Inflammatory macrophage treated with lipopolysaccharide for 4 hours (primary cell): Measurements from ENCODE around the gene LDLRAD4.
A peak's percentile ranks its signal among the peaks of the same experiment; 100 is the strongest.
"Not testable (repeated sequence)": the region's sequence is repeated elsewhere in the genome, so short reads cannot be mapped to it uniquely, and the experiment has no call there.

Source experiments
- DNase-seq: peaks from one replicate; pipeline ENCODE4 v3.0.0-alpha.2; 2020

LDLRAD4 gene

GRCh38 chr18:13455471-13455870, 236.9 kb downstream of the LDLRAD4 start:
- DNase-seq: no peak

GRCh38 chr18:13455960-13456481, 237.5 kb downstream of the LDLRAD4 start:
- DNase-seq: no peak

GRCh38 chr18:13456736-13457271, 238.2 kb downstream of the LDLRAD4 start:
- DNase-seq: no peak

GRCh38 chr18:13457327-13457726, 238.8 kb downstream of the LDLRAD4 start:
- no peak for DNase-seq

GRCh38 chr18:13460946-13461345, 242.4 kb downstream of the LDLRAD4 start:
- DNase-seq: no peak

- no peak for DNase-seq
Observed at GRCh38 chr18:13461469-13461868, 242.9 kb downstream of the LDLRAD4 start.

GRCh38 chr18:13461936-13462335, 243.4 kb downstream of the LDLRAD4 start:
- DNase-seq: no peak

- no peak for DNase-seq
Observed at GRCh38 chr18:13462686-13463085, 244.1 kb downstream of the LDLRAD4 start.

GRCh38 chr18:13463526-13464210, 245.1 kb downstream of the LDLRAD4 start:
- DNase-seq: no peak

GRCh38 chr18:13464432-13465123, 246.0 kb downstream of the LDLRAD4 start:
- DNase-seq: peak; percentile 82

GRCh38 chr18:13465124-13465446, 246.5 kb downstream of the LDLRAD4 start:
- DNase-seq: peak; percentile 23

- DNase-seq: peak; percentile 84
Observed at GRCh38 chr18:13465476-13465875, 246.9 kb downstream of the LDLRAD4 start.

- DNase-seq: peak; percentile 86
Observed at GRCh38 chr18:13470516-13471197, 252.1 kb downstream of the LDLRAD4 start.

- DNase-seq: peak; percentile 40
Observed at GRCh38 chr18:13471198-13471845, 252.8 kb downstream of the LDLRAD4 start.

GRCh38 chr18:13471971-13472628, 253.5 kb downstream of the LDLRAD4 start:
- peak; percentile 48 for DNase-seq

GRCh38 chr18:13473751-13474150, 255.2 kb downstream of the LDLRAD4 start:
- no peak for DNase-seq

- no peak for DNase-seq
Observed at GRCh38 chr18:13474336-13474735, 255.8 kb downstream of the LDLRAD4 start.

GRCh38 chr18:13474907-13475545, 256.5 kb downstream of the LDLRAD4 start:
- DNase-seq: peak; percentile 25

- not testable (repeated sequence) for DNase-seq
Observed at GRCh38 chr18:13476312-13476711, 257.8 kb downstream of the LDLRAD4 start.

- no peak for DNase-seq
Observed at GRCh38 chr18:13477147-13477683, 258.7 kb downstream of the LDLRAD4 start.

- peak; percentile 79 for DNase-seq
Observed at GRCh38 chr18:13480571-13481255, 262.2 kb downstream of the LDLRAD4 start.
